NCI-H1694 treated with DMSO at 0.1 percent for 48 hours (cell line): ENCODE data around the gene BABAM2.
"Not testable (repeated sequence)": the region's sequence is repeated elsewhere in the genome, so short reads cannot be mapped to it uniquely, and the experiment has no call there.

Source experiments
- DNase-seq: peaks from one replicate; lab custom pipeline; 2025; lab: John Stamatoyannopoulos, UW

The BABAM2 gene

DNA sequence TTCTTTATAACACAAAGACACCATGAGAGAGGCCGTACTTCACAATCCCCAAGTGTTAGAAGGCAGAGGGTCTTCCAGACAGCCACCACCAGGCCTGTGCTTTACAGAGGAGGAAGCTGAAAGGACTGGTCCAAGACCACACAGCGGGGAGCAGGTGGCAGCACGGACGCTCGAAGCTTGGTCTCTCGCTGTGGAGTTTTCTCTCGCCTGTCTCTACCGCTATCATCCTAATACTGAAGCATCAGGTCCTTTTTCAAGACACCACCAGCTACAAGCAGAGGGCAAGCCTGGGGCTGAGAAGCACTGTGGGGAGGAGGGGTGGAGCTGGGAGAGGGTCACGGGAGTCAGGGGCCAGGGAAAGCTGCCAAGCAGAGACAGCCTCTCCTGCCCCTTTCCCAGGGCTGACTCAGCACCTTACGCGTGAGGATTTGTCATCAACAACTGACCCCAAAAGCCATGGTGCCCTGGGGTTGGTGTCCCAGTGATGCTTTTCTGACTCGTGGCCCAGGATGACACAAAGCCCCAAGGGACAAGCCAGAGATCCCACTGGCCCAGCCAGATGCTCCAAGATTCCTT lies 470.3 kb downstream of the BABAM2 start:
- no peak for DNase-seq

DNA sequence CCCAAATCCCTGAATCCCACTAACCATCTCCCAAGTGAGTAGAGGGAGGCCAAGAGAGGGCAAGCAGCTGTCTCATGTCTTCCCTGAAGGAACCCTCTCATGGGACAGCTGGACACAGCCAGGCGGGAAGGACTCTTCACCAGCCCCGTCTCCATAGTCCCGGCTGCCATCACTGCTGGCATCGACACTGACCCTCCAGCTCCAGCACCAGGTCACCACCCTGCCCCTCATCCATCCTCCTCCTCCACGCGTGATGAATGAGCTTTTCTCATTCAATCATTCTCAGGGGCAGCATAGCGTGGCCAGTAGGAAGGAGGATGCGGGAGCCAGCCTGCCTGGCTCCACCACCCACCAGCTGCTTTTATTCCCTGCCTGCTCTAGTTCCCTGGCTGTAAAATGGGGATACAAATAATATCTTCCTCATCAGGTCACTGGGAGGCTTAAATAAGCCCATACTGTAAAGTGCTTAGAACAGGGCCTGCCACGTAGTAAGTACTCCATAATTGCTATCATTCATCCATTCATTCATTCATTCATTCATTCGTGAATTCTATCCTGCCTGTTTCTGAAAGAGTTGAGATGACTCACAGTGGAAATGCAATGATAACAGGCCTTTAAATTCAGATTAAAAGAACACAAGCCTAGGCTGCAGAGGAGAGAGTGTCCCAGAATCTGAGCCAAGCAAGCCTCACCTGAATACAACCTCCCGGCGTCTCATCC lies 471.6 kb downstream of the BABAM2 start:
- no peak for DNase-seq

DNA sequence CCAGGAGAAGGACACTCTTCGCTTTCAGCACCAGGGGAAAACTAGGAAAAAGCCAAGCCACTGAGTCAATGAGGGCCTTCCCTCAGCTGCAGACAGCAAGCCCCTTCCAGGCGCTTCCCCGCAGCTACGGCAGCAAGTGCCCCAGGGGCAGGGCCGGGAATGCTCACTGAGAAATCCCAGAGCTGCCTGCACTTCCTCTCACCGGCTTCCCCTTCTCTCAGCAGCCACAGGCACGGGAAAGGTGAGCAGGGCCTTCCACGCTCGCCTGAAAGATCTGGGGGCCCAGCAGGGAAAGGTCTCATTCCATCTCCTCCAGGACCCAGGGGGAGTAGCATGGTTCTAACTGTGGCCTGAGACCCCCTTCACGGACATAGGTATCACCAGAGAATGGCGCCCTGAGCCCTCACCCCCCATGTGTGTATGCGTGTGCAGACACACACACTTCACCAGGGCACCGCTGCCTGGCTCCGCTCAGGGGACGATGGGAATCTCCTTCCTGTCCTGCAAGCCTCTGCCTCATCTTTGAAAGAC lies 472.5 kb downstream of the BABAM2 start:
- DNase-seq: no peak

DNA sequence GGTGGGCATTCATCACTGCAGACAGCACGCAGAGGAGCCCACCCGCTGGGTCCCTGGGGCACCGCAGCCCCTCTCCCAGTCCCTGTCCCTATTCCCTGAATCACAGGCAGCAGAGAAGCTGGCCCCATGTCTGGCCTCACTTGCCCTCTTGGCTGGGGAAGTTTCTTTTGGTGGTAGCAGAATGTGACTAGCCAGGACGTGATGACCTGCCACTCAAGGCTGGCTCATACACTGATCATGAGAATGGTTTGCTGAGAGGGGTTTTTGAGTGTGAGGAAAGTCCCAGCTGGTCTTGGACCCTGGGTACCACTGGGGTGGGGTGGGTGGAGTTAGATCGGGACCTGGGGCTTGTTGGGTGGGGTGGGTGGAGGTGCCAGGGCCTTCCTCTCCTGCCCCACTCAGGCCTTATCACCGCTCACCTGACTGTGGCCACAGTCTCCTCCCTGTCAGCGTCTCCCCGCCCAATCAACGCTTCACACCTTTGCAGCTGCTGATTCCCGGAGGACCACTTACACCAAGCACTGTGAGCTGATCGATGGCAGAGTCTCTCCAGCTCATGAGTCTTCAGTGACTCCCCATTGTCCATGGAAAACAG lies 473.3 kb downstream of the BABAM2 start:
- no peak for DNase-seq

DNA sequence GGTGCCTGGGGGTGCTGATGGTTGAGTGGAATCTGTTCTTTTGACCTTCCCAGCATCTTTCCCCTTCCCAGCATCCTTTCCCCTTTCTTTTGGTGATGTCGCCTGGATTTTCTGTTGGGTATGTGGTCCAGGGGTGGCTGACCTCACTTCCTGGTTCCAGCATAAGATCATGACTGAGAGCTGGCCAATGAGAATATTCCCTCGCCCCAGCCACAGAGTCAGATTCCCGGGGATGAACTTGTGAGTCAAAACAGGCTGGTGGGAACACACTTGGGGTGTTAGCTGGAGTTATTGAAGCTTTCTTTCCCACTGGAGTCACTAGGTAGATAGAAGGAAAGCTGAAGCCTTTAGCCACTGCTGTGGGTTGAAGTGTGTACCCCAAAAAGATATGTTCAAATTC lies 474.1 kb downstream of the BABAM2 start:
- DNase-seq: no peak

DNA sequence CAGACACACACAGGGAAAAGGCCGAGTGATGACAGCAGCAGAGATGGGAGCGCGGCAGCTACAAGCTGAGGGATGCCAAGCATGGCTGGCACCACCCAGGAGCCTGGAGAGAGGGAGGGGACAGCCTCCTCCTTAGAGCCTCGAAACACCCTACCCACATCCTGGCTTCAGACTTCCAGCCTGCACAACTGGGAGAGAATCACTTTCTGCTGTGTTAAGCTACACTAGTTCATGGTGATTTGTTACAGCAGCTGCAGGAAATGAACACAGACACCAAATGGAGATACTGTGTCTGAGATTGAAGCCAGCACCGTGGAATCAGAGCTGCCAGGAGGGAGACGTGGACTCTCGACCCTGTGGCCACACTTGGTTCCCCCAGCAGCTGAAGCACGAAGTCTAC lies 474.6 kb downstream of the BABAM2 start:
- DNase-seq: no peak

DNA sequence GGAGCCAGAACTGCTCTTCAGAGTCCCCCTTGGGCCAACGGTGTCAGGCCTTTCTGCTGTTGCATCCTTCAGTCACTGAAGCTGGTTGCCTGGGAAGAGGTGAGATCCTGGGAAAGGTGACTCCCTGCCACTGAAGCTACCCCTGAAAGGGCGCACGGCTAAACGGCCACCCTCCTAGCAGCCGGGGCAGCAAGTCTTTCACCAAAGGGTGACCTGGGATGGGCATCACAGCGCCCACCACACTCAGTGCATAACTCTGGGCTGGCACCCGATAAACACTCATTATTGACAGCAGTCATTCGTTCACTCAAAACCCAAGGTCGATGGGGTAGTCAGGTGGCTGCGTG lies 475.6 kb downstream of the BABAM2 start:
- DNase-seq: no peak

DNA sequence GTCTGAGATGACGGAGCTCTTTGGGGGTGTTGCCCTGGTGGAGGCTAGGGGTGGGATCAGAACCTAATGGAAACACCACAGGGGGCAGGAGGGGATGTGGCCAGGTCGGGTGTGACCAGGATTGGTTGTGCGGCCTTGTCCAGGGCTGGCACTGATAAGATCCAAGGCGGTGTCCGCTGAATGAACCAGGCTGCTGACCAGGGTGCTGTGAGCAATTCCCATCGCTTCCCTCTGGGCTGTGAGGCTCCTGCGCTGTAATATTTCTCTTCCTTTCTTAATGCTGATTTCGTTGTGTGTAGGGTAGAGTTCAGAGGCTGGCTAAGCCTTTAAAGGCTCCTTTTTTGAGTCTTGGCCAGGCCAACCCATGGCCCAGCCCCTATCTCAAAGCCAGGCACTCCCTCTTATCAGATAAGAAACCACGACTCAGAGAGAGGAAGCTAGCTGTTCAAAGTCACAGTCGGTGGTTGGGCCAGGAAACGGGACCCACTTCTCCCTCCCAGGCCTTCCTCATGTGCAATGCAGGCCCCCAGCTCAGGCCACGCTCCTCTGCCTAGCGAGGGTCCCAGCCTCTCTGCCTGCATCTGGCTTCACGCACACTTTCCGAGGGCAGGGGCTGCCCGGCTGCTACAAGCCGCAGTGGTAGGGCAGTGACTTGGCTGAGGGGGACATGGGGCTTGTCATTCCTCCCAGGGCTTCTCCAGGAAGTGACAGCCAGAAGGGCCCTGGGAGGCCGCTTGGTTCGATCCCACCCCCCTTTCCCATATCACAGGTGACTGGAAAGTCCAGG lies 476.2 kb downstream of the BABAM2 start:
- DNase-seq: peak; percentile 3

DNA sequence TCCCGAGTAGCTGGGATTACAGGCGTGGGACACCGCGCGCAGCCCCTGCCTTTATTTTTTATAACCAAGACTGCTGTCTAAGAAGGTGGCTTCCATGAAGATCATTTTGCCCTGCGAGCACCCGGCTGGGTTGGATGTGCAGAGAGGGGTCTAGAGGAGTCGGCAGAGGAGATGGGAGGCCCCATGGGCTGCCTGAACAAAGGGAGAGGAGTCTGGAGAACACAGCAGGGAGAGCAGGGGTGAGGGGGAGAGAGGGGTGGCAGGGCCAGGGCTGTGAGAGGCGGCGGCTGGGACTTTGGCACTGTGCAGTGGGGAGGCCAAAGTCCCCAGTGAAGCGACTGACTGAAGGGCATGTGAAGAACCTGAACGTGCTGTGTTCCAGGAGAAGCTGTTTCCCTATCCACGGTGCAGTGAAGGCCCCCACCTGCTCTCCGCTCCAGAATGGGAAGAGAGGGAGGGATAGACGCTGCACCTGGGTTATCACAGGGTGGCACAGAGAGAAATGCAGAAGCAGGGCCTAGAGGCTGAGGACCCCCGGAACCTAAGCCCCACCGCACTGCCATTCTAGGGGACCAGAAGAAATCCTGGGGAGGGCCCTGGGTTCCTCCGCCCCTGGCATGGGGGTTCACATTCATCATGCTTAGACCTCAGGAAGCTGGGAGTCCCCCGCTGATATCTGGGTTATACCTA lies 477.3 kb downstream of the BABAM2 start:
- DNase-seq: no peak

DNA sequence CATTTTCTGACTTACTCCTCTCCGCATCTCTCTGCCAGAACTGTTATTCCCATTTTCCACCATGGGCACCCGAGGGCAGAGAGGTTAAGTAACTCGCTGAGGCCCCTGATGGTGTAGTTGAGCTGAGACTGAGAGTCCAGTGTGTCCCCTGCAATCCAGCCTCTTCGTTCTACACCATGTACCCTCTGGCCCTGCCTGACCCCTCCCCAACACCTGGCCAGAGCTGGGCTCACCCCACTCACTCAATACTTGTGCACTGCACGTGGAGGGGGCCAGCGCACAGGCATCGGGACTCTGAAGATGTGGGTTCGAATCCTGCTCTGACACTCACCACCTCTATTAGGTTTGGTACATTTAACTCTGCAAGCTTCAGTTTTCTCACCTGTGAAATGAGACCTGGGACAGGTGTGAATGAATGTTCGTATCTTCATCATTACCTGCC lies 477.8 kb downstream of the BABAM2 start:
- DNase-seq: no peak

DNA sequence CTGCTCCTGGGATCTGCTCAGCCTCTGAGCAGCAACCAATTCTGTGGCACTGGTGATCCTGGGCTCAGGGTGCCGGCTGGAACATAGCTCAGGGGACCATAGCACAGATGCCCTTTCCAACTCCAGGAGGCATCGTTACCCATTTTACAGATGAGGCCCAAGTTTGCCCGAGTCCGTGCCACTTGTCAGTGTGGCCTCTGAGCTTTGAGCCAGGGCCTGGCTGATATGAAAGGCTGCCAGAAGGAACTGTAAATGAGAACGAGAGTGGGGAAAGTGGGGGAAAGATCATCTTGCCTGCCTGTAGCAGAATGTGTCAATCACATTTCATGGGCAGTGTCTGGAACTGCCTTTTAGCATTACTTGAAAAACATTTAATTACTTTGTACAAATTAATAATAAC lies 478.8 kb downstream of the BABAM2 start:
- no peak for DNase-seq

DNA sequence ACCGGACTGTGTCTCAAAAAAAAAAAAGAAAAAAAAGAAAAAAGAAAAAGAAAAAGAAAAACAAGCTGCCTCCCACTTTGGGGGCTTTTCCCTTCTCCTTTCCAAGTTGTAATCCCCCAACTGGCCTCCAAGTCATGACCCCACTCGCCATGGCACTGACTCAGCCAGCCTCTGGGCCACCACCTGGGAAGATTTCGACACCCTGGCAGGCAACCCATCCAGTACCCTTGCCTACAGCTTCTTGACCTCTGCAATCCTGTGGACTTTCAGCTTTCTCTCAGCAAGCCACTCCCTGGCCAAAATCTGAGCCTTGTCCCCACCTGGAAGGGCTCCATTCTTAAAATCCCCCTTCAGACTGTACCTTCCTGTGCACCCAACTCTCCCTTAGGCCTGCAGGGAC lies 479.8 kb downstream of the BABAM2 start:
- no peak for DNase-seq

DNA sequence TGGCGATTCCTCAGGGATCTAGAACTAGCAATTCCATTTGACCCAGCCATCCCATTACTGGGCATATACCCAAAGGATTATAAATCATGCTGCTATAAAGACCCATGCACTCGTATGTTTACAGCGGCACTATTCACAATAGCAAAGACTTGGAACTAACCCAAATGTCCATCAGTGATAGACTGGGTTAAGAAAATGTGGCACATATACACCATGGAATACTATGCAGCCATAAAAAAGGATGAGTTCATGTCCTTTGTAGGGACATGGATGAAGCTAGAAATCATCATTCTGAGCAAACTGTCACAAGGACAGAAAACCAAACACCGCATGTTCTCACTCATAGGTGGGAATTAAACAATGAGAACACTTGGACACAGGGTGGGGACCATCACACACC lies 481.2 kb downstream of the BABAM2 start:
- not testable (repeated sequence) for DNase-seq

DNA sequence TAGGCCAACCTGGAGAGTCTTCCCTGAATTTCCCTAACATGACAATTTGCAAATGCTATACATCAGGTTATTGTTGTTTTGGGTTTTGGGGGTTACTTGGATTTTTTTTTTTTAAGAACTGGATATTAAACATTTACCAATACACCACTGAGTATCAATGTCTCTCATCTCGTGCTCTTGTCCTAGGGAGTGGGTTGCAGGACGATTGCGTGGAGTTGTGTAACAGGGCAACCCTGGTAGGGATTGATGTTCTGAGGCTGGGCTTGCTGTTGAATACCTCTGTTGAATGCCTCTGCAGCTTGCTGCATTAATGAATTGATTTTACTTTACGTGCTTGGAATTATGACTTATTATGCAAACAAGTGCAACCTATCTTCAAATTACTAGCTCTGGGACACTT lies 483.3 kb downstream of the BABAM2 start:
- DNase-seq: no peak

DNA sequence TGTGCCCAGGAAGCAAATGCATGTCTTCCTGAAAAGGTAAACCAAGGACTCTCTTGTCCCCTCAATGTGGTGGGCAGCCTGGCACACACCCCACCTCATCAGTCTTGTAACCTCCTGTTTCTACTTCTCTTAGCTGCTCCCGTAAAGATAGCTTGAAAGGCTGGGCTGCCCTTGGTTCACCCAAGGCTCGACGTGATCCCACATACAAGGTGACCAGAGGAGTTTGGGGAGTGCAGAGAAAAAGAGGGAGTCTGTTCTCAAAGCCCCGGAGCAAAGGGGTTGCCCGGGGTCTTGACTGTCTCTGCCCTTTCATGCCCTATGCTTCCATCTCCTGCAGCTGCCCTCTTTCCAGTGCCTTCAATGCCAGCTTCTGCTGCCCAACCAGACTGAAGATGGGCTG lies 483.8 kb downstream of the BABAM2 start:
- DNase-seq: no peak

DNA sequence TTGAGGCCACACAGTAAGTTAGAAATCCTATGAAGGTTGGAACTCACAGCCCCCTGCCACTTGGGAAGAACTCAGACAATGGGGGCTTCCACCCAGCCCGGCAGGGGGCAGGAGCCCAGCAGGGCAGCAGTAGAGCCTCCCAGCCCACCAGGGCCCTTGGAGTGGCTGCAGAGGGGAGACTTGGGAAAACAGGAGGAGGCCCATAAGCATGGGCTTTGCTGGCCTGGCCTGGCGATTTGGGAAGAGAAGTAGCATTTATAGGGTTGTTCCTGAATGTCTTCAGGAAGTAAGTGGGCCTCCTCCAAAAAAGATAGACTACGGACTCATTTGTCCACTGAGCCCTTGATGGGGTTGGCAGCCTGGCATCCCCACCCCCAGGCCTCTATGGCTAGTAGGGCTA lies 484.7 kb downstream of the BABAM2 start:
- DNase-seq: no peak

DNA sequence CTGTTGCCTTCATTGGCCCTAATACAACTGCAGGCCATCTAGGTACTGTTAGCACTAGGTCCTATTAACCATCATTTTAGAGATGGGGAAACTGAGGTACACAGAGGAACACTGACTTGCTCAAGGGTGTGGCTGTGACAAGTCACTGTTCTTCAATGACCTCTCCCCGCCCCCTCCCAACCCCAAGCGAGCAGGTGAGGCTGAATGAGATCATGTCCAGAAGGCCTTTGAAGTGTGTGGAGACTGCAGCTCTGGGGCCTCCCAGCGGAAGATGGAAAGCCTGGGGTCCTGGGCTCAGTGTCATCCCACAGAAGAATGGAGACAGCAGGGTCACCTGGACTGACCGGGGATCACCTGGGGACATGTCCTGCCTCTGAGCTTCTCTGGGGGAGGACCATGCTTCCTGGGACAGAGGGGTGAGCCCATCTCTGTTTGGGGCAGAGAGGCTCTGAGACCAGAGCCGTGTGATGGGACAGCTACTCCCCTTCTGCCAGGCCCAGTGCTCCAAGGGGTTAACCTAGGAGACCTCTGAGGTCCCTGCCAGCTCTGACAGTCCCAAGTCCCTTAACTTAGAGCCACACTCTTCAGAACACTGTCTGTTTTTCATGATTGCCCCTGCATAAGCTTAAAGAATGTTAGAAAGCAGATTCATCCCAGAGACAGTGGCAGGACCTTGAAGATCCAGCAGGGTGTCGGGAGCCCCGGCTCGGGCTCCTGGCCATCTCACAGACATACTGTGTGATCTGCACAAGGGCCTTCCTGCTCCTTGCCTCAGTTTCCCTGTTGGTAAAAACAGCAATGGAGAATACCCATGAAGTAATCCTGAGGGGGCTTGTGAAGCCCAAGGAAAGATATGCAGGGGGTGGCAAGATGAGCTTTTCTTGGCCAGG lies 485.5 kb downstream of the BABAM2 start:
- DNase-seq: no peak

DNA sequence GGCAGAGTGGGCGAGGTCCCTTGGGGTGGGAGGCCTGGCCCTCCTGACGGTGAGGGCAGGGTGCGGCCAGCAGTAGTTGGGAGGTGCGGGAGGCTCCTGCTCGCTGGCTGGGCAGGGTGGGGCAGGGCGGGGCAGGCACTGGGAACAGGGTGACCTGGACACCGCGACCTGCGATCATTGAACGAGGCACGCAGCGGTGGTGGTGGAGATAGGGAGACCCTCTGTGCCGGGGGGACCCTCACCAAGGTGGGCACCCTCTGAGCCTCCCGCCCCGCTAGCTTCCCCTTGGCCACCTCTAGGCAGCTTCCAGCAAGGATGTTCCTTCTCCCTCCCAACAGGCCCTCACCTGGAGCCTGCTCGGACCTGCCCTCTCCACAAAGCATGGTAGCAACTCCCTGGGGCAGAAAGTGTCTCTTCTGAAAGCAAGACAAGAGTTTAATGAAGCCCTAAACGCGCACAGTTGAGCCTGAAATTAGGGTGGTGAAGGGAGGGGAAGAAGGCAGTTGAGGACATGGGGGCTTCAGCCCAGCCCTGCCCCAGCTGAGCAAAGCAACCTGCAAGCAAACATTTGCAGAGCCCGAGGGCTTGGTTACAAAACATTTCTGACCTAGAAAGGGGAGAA lies 486.8 kb downstream of the BABAM2 start:
- DNase-seq: no peak

DNA sequence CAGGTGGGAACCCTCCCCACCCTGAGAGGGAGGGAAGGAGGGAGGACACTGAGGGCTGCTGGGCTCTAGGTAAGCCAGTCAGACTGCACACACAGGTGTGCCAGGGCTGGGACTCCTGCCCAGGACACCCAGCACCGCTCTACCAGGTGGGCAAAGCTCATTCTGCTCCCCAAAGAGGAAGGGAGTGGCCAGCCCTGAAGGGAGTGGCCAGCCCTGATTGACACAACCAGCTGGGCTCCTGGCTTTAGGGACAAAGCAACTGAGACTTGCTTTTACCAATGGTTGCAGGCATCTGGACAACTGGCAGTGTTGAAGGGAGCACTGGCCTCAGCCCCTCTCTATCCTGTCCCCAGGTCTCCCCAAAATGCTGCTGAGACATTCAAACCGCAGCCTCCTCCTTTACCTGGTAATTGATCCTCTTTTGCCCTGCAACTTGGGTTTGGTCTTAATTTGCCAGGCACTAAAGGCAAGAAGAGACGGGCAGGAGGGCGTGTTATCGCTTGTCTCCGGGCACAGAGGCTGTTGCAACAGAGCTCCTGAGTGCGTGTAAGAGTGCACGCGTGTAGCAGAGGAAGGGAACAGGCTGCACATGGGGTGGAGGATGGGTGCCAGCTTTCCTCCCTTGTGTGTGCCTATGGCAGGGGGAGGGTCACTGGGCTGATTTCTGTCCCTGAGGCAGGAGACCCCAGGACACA lies 487.6 kb downstream of the BABAM2 start:
- no peak for DNase-seq
